GM18505 (cell line): ENCODE measurements around the gene RBM26.
"Not testable (repeated sequence)": the region's sequence is repeated elsewhere in the genome, so short reads cannot be mapped to it uniquely, and the experiment has no call there.

Experiments used
- ATAC-seq: cut with Tn5 transposase; IDR thresholded peaks from one replicate; pipeline ENCODE4 v1.9.1; 2021; ENCODE audit not compliant: unreplicated experiment
- POLR2A ChIP-seq: IDR thresholded peaks from 4 replicates; pipeline ENCODE4 v1.6.1; 2011; ENCODE audit warnings: borderline replicate concordance; ENCODE audit not compliant: insufficient read depth, insufficient read length; ENCODE audit errors: extremely low read depth

RBM26 gene

DNA sequence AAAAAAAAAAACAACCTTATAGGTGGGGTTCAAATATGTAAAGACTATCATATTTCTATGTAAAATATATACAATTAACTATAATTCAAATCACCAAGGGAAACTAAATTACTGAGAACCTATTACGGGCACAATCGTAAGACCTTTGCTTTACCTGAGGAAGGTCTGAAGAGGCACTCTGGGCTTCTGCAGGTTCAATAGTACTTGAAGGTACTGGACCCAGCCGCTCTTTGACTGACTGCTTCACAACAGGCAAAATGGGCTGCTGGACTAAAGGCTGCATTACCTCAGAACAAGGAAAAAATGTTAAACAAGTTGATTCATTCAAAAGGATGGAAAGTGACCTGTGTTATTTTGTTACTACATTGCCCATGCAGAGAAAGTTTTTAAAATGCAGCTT, 51.8 kb downstream of the RBM26 start:
- no peak for TF ChIP-seq POLR2A
- no peak for ATAC-seq

DNA sequence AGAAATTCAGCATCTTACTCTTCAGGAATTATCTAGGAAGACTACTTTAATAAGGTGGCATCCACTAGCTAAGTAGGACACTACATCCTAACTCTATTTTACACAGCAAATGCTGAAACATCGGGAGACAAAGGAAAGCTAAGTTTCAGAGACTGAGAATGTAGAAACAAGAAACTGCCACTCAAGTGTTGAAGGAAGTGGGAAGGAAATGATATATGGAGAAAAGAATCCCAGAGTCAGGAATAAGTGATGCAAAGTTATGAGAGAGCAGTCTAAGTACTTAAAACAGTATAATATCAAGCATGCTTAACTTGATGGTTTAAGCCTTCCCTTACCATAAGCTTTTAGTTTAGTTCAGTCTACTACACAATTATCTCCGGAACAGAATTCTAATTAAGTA, 52.4 kb downstream of the RBM26 start:
- ATAC-seq: no peak
- no peak for TF ChIP-seq POLR2A

DNA sequence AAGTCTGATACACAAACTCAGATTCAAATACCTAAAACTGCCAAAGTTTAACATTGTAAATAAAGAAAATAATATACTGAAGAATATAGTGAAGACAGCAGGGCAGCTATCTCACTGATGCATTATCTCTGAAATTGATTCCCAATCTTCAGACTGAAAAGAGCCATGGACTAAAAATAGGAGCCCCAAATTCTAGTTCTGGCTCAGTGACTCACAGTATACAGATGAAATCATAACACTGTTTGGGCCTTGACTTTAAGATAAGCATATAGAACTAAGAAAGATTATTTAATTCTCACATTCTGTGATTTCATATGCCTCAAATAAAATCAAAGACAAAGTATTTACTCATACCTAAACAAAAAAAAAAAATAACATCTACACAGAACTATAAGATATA, 53.9 kb downstream of the RBM26 start:
- no peak for TF ChIP-seq POLR2A
- ATAC-seq: no peak

DNA sequence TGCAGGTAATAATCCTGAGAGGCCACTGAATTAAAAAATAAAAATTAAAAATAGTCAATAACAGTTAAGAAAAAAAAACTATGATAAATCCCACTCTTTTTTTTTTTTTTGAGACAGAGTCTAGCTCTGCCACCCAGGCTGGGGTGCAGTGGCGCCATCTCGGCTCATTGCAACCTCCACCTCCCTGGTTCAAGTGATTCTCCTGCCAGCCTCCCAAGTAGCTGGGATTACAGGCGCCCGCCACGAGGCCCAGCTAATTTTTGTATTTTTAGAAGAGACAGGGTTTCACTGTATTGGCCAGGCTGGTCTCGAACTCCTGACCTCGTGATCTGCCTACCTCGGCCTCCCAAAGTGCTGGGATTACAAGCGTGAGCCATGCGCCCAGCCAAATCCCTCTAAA, 56.4 kb downstream of the RBM26 start:
- not testable (repeated sequence) for ATAC-seq

DNA sequence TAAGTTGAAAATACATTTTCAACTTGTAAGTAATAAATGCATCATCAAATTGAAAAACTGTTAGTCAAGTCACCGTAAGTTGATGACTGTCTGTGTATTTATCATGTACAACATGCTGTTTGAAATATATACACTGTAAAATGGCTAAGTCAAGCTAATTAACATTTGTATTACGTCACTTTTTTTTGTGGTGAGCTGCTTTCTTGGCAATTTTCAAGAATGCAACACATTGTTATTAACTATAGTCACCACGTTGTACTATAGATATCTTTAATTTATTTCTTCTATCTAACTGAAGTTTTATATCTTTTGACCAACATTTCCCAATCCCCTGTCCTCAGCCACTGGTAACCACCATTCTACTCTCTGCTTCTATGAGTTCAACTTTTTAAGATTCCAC, 57.0 kb downstream of the RBM26 start:
- TF ChIP-seq POLR2A: no peak
- no peak for ATAC-seq

DNA sequence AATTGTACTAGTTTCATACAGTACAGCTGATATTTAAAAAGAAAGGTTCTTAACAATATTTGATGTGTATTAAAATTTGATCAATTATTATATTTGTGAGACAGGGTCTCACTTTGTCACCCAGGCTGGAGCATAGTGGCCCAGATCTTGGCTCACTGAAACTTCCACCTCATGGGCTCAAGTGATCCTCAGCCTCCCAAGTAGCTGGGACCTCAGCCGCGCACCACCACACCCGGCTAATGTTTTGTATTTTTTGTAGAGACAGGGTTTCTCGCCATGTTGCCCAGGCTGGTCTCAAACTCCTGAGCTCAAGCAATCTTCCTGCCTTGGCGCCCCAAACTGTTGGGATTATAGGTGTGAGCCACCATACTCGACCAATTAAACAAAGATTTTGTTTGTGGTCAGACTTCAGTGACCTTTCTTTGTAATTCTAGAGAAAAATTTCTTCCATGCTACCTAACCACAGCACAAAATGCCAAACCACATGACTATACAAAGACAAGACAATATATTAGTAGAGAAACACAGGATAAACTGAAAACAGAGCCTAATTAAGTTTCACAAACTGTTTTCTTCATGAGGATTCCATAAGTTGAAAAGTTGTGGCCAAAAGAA, 59.6 kb downstream of the RBM26 start:
- no peak for ATAC-seq
- TF ChIP-seq POLR2A: no peak

DNA sequence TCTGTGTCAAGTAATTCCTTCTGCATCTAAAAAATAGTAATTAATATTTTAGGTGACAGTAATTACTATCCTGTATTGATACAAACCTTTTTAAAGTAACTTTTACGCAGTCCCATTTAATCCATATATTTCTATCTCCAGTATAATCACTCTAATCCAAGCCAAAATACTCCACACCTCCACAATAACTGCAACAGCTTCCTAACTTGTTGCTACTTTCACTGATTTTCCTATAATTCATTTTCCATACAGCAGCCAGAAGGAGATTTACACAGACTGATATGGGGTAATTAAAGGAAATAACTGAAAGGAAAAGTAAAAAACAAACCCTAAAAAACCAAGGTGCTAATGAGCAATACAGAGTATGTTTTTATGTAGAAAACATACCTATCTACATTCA, 64.9 kb downstream of the RBM26 start:
- TF ChIP-seq POLR2A: no peak

DNA sequence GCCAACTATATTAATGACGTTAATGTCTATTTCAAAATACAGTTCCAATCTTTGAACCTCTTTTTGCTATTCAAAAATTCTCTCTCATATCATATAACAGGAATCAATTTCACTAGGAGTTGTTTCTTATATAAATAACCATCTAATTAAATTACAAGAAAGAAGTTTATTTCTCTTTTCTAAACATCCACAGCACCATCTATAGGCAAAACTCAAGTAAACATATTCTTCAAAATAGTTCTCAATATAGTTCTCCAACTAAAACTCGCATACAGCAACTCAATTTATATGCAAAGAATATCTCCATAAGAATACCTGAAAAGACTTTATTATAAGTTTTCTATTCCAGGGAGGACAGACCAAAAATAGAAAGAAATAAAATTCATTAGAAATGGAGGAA, 65.6 kb downstream of the RBM26 start:
- TF ChIP-seq POLR2A: no peak
- ATAC-seq: no peak

More for the DNA sequence above, 64.9 kb downstream of the RBM26 start:
- no peak for ATAC-seq

DNA sequence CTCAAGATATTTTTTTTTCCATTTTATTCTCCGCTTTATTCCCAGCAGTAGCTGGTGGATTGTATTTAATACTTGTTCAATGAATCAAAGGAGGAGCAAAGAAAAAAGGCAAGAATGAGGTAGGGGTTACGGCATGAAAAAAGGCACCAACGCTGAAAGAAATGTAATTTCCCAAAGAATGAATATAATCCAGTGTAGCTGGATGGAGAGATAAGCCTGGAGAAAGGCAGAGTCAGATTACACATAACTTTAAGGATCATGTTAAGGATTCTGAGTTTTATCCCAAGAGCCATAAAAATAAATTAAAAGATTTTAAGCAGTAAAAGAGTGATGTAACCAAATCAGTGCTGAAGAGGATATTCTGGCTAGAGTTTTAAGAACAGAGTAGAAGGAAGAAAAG, 67.7 kb downstream of the RBM26 start:
- no peak for ATAC-seq
- TF ChIP-seq POLR2A: no peak

DNA sequence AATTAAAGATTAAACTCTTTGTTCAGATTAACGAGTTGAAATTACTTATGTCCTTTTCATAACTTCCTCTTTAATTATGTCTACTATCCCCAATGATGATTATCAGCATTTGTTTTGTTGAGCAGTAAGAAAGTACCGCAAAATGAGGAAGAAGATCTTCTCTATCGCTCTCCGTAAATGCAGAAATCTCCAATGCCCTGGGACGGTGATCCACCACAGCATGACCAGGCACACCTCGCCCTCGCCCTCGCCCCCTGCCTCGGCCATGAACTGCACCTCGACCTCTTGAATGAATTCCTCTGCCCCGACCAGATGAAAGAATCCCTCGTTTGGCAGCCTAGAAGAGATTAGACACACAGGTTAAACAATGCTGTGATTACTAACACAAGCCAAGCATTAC, 69.1 kb downstream of the RBM26 start:
- ATAC-seq: no peak
- TF ChIP-seq POLR2A: no peak

DNA sequence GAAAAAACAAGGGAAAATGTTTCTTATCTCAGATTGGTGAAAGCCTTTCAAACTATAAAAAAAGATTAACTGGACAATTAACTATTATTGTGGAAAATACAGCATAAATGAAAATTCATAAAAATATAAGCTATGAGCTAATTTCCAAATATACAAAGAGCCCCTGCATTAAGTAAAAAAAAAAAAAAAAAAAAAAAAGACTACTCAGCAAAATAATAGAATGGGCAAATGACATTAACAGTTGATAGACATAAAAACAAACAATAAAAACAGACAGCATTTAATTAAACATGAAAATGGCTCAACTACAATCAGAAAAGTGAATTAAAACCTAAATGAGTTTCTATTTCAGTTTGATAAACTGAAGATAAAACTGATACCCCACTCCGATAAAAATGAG, 77.5 kb downstream of the RBM26 start:
- ATAC-seq: no peak
- no peak for TF ChIP-seq POLR2A

DNA sequence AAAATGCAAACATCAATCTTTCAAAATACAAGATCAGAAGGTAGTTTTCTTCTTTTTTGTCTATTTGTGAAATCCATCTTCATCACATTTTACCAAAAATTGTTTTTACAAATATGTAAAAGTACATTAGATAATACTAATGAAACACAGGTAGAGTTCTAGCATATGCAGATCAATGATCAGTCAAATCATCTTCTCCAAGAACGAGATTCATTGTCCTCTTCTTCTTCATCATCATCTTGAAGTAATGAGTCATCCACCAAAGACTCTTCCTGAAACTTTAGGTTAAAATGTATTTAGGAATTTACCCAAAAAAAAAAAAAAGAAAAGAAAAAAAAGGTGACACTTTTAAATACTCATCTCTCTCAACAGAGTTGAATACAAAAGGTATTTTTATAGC, 85.6 kb downstream of the RBM26 start:
- no peak for TF ChIP-seq POLR2A
- ATAC-seq: no peak

DNA sequence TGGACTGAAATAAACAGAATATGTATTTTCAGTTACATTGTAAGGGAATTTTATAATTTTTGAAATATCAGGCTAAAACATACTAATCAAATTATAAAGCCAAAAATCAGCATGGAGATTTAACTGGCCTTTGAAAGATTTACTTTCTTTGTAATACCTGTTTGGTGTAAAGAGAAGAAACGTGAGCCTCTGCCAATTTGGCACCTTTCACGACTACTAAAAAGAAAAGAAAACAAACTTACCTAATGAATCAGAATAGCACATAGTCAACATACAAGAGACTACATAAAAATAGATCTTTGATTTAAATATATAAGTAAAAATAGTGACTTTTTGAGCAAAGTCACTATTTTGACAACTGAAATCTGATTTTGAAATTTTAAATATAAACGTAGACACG, 87.4 kb downstream of the RBM26 start:
- TF ChIP-seq POLR2A: no peak
- ATAC-seq: no peak

DNA sequence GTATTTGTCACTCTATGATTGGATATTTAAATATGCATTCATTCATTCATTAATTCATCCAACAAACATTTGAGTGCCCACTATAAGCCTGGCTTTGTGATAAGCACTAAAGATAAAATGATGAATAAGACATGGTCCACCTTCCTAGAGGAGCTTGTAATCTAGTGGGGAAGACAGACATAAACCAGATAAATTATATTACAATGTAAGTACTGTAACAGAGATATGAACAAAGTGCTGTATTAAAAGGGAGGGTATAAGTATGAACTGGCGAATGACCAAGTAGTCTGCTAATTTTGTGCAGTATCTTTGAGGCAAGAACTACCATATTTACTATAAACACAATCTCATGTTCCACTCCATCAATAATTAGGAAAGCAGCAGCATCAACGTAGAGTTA, 88.2 kb downstream of the RBM26 start:
- ATAC-seq: no peak
- no peak for TF ChIP-seq POLR2A

DNA sequence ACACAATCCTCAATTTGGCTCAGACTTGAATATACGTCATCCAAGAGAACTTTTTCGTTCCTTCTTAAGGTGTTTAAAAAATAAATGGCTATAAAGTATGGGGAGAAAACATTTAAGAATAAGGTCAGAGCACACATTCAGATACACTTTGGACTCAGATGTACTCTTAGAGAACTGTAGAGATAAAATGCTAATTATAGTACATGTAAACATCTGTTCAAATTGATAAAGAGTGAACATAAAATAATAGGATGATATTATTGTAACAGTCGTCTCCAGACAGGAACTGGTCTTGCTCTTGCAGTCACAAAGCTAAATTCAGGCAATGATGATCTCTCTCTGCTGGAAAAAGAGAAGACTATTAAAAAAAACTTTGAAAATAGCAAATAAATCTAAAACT, 91.4 kb downstream of the RBM26 start:
- no peak for TF ChIP-seq POLR2A
- ATAC-seq: no peak
